Activated B cell treated with CpG ODN at 0.5 μM for 24 hours (primary cell): ENCODE data around the gene LMBR1. TPM values are rescaled to one million over a fixed set of nuclear protein-coding genes. Genes with fewer than 3 reads are reported as not detected.

ENCODE experiments used
- ATAC-seq: fragments of 200-7000 bp; cut with Tn5 transposase; one replicate; pipeline ENCODE4 v1.10.0; 2021; ENCODE audit warnings: low read depth, mild to moderate bottlenecking, moderate library complexity
- CTCF ChIA-PET: fragments of 350-600 bp; sonication (Branson Sonifier 250); formaldehyde crosslinking; loops from one replicate; lab custom pipeline; 2021; ENCODE audit warnings: antibody characterized with exemption; lab: Charles Lee
- POLR2A ChIA-PET: fragments of 350-600 bp; sonication (Branson Sonifier 250); formaldehyde crosslinking; loops from one replicate; lab custom pipeline; 2021; ENCODE audit warnings: antibody characterized with exemption; lab: Charles Lee
- DNase-seq: peaks from one replicate; pipeline ENCODE4 v3.0.0; 2022
- H3K27ac Mint-ChIP-seq: one replicate; pipeline ENCODE4 v1.8.0; 2020; ENCODE audit warnings: mixed read lengths
- H3K27me3 Mint-ChIP-seq: one replicate; pipeline ENCODE4 v1.8.0; 2021; ENCODE audit warnings: mixed read lengths
- H3K36me3 Mint-ChIP-seq: one replicate; pipeline ENCODE4 v1.8.0; 2021; ENCODE audit warnings: low read depth, mixed read lengths
- H3K4me1 Mint-ChIP-seq: one replicate; pipeline ENCODE4 v1.8.0; 2021; ENCODE audit warnings: mixed read lengths
- H3K4me3 Mint-ChIP-seq: one replicate; pipeline ENCODE4 v1.8.0; 2020; ENCODE audit warnings: mild to moderate bottlenecking, mixed read lengths
- H3K9me3 Mint-ChIP-seq: one replicate; pipeline ENCODE4 v1.8.0; 2020; ENCODE audit warnings: mixed read lengths
- intact Hi-C: fragments of 100-400 bp; cut with micrococcal nuclease; formaldehyde crosslinking; loops from one replicate; pipeline ENCODE4 v1.15.1; 2024
- total RNA-seq: library from RNA; stranded (reverse); gene quantifications from 2 replicates; pipeline ENCODE4 v1.2.3, GENCODE V29; 2022
- TF ChIP-seq, protein P1 (sequence below): fragments of 200-600 bp; IDR thresholded peaks from one replicate; pipeline ENCODE4 v1.8.0; 2022; ENCODE audit warnings: antibody characterized with exemption, mild to moderate bottlenecking

The LMBR1 gene
- total RNA-seq, 1 donor from 2014 or later: 67.9 TPM

DNA sequence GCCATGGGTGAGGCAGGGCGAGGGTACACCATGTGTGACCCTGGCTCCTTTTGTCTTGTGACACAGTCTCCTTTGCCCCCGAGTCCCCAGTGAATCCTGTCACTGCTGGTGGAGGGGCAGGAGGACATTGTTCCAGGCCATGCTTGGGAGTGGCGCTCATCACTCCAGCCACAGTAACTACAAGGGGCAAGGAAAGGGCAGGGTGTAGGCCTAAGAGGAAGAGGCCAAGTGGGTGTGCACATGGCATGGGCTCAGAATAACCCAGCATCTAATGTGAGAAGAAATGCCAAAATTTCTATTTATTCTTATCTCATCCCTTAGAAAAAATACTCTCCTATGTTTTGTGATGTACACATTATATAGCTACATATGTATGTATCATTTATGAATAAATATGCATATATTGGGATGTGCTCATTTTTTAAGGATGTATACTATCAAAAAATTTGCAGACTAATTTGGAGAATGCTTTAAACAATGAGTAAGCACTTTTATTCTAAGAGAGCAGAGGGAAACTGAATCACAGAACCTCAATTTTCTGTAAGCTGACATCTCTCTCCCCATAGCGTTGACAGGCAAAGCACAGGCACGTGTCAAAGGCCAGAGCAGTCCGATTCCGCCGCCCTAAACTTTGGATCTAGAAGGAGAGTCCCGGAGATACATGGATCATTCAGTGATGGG lies 215.5 kb downstream of the LMBR1 start:
- Mint-ChIP-seq H3K36me3 (peaks cover 63% of the 10 kb centered on the region), H3K27ac (no peak overlapping the region)

GRCh38 chr7:156676263-156676662 lies 216.7 kb downstream of the LMBR1 start:
- intact Hi-C loops: no loop called here
- TF ChIP-seq, protein P1, sequence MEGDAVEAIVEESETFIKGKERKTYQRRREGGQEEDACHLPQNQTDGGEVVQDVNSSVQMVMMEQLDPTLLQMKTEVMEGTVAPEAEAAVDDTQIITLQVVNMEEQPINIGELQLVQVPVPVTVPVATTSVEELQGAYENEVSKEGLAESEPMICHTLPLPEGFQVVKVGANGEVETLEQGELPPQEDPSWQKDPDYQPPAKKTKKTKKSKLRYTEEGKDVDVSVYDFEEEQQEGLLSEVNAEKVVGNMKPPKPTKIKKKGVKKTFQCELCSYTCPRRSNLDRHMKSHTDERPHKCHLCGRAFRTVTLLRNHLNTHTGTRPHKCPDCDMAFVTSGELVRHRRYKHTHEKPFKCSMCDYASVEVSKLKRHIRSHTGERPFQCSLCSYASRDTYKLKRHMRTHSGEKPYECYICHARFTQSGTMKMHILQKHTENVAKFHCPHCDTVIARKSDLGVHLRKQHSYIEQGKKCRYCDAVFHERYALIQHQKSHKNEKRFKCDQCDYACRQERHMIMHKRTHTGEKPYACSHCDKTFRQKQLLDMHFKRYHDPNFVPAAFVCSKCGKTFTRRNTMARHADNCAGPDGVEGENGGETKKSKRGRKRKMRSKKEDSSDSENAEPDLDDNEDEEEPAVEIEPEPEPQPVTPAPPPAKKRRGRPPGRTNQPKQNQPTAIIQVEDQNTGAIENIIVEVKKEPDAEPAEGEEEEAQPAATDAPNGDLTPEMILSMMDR: no peak
- Mint-ChIP-seq H3K9me3 (no peaks in the 10 kb centered on the region), H3K4me3 (no peak overlapping the region), H3K27me3 (no peaks in the 10 kb centered on the region), H3K27ac (no peak overlapping the region), H3K4me1 (no peaks in the 10 kb centered on the region), H3K36me3 (peaks cover 59% of the 10 kb centered on the region)
- no peak for ATAC-seq
- ChIA-PET POLR2A (no interaction called here), CTCF (no interaction called here)
- DNase-seq: no peak

More for the DNA sequence above, 215.5 kb downstream of the LMBR1 start:
- TF ChIP-seq, protein P1: no peak
- ChIA-PET CTCF (no interaction called here), POLR2A (no interaction called here)
- Mint-ChIP-seq H3K4me1 (no peaks in the 10 kb centered on the region), H3K9me3 (no peaks in the 10 kb centered on the region), H3K4me3 (no peak overlapping the region), H3K27me3 (no peaks in the 10 kb centered on the region)
- no peak for DNase-seq
- intact Hi-C loops: no loop called here
- no peak for ATAC-seq

- no peak overlapping the region for H3K4me3 Mint-ChIP-seq
- POLR2A ChIA-PET: no interaction called here
- CTCF ChIA-PET: no interaction called here
- H3K27ac Mint-ChIP-seq: no peak overlapping the region
- no peaks in the 10 kb centered on the region for H3K4me1 Mint-ChIP-seq
- DNase-seq (no peak), ATAC-seq (no peak)
- H3K27me3 Mint-ChIP-seq: no peaks in the 10 kb centered on the region
- no peaks in the 10 kb centered on the region for H3K9me3 Mint-ChIP-seq
- intact Hi-C loops: no loop called here
- peaks cover 61% of the 10 kb centered on the region for H3K36me3 Mint-ChIP-seq
- TF ChIP-seq, protein P1: no peak
Observed at GRCh38 chr7:156675721-156676120, 217.3 kb downstream of the LMBR1 start.

- Mint-ChIP-seq H3K27me3 (no peaks in the 10 kb centered on the region), H3K27ac (no peak overlapping the region), H3K36me3 (peaks cover 56% of the 10 kb centered on the region), H3K9me3 (no peaks in the 10 kb centered on the region), H3K4me3 (no peak overlapping the region), H3K4me1 (no peaks in the 10 kb centered on the region)
- ATAC-seq (no peak), DNase-seq (no peak)
- POLR2A ChIA-PET: no interaction called here
- CTCF ChIA-PET: no interaction called here
- TF ChIP-seq, protein P1: no peak
- intact Hi-C loops: no loop called here
Observed at GRCh38 chr7:156673902-156674301, 219.1 kb downstream of the LMBR1 start.

GRCh38 chr7:156673454-156673853 lies 219.5 kb downstream of the LMBR1 start:
- ChIA-PET CTCF (no interaction called here), POLR2A (no interaction called here)
- H3K27ac Mint-ChIP-seq: no peak overlapping the region
- DNase-seq: no peak
- no peak overlapping the region for H3K4me3 Mint-ChIP-seq
- no peaks in the 10 kb centered on the region for H3K4me1 Mint-ChIP-seq
- H3K36me3 Mint-ChIP-seq: peaks cover 52% of the 10 kb centered on the region
- H3K9me3 Mint-ChIP-seq: no peaks in the 10 kb centered on the region
- TF ChIP-seq, protein P1: no peak
- ATAC-seq: no peak
- intact Hi-C loops: no loop called here
- no peaks in the 10 kb centered on the region for H3K27me3 Mint-ChIP-seq
